Smooth muscle cell of bladder (primary cell): ENCODE measurements around the gene MAGEE2. TPM values are rescaled to one million over a fixed set of nuclear protein-coding genes. Genes with fewer than 3 reads are reported as not detected.

Experiments used
- total RNA-seq: library from RNA; depleted of rRNA; stranded (reverse); fragments of >200 nt; gene quantifications from 2 replicates; pipeline ENCODE4 v1.2.3, GENCODE V29; 2014

The MAGEE2 gene
- total RNA-seq, result not detected in 2 replicates

GRCh38 chrX:75784680-75785491 is at the start of gene MAGEE2:
TSS of gene MAGEE2 (minus strand) at chrX:75785254. CDS start at chrX:75785051, 203 bp downstream.

